ENCODE data around the gene NOD1. TPM values are rescaled to one million over a fixed set of nuclear protein-coding genes. Genes with fewer than 3 reads are reported as not detected.
"Not testable (repeated sequence)": the region's sequence is repeated elsewhere in the genome, so short reads cannot be mapped to it uniquely, and the experiment has no call there.

NOD1 gene, protein sequence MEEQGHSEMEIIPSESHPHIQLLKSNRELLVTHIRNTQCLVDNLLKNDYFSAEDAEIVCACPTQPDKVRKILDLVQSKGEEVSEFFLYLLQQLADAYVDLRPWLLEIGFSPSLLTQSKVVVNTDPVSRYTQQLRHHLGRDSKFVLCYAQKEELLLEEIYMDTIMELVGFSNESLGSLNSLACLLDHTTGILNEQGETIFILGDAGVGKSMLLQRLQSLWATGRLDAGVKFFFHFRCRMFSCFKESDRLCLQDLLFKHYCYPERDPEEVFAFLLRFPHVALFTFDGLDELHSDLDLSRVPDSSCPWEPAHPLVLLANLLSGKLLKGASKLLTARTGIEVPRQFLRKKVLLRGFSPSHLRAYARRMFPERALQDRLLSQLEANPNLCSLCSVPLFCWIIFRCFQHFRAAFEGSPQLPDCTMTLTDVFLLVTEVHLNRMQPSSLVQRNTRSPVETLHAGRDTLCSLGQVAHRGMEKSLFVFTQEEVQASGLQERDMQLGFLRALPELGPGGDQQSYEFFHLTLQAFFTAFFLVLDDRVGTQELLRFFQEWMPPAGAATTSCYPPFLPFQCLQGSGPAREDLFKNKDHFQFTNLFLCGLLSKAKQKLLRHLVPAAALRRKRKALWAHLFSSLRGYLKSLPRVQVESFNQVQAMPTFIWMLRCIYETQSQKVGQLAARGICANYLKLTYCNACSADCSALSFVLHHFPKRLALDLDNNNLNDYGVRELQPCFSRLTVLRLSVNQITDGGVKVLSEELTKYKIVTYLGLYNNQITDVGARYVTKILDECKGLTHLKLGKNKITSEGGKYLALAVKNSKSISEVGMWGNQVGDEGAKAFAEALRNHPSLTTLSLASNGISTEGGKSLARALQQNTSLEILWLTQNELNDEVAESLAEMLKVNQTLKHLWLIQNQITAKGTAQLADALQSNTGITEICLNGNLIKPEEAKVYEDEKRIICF
- total RNA-seq, result 10 to 100 TPM; 22.3 to 25.2 TPM

GRCh38 chr7:30478349-30479201, at the start of gene NOD1:
Gene NOD1, minus strand, starts transcription at chr7:30478784. Its CDS starts 21,863 bp downstream, at chr7:30456921.
- ChIA-PET CTCF (interaction anchor here (0.8 to 1.6 kb wide), 10 partner anchors 10 to 315 kb away, joined by 3 to 8 read pairs (median 4); no protein-coding TSS in a partner anchor), POLR2A (interaction anchor here (0.6 to 1.9 kb wide), 10 partner anchors 13 to 347 kb away, joined by 3 to 11 read pairs (median 3); partner anchors contain the start of gene GGCT)
- H3K4me1 Mint-ChIP-seq (ENCODE audit: low read depth), result peaks cover 58% of the 10 kb centered on the region
- peaks cover 35% of the 10 kb centered on the region for H3K36me3 Mint-ChIP-seq (ENCODE audit: low read depth)
- ATAC-seq (peak; percentile 96), DNase-seq (peak; percentile 76)
- H3K4me3 Mint-ChIP-seq, result peak within 1 kb of the TSS; percentile 91
- H3K27ac Mint-ChIP-seq, result peak within 1 kb of the TSS; percentile 87
- H3K9me3 Mint-ChIP-seq (ENCODE audit: insufficient read depth), result no peaks in the 10 kb centered on the region
- no peaks in the 10 kb centered on the region for H3K27me3 Mint-ChIP-seq (ENCODE audit: low read depth)

DNA sequence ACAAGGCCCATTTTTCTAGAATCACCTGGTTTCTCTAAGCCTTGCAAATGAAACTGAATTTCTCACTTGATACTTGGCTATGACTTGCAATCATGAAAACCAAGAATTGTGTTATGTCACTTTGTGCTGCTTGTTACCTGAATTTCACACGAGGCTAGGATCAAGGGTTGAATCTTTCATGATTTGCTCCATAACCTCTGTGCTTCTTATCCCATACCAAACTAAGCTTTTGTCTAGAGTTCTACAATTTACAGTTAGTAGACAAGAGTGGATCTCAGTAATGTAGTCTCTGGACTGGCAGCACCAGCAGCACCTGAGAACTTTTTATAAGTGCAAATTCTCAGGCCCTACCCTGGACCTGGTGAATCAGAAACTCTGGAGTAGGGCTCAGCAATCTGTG, 48.7 kb upstream of the NOD1 start:
- H3K27me3 Mint-ChIP-seq (ENCODE audit: low read depth); POLR2A ChIA-PET; H3K9me3 Mint-ChIP-seq (ENCODE audit: insufficient read depth); H3K27ac Mint-ChIP-seq; H3K36me3 Mint-ChIP-seq (ENCODE audit: low read depth); H3K4me1 Mint-ChIP-seq (ENCODE audit: low read depth); DNase-seq; ATAC-seq; H3K4me3 Mint-ChIP-seq: not testable (repeated sequence)
- CTCF ChIA-PET, result interaction anchor here (1.6 to 1.7 kb wide), 2 partner anchors 19 to 22 kb away, joined by 3 to 4 read pairs; no protein-coding TSS in a partner anchor

GRCh38 chr7:30526163-30526562, 47.6 kb upstream of the NOD1 start:
- POLR2A ChIA-PET, result interaction anchor here (0.7 kb wide), 1 partner anchor 369 kb away, joined by 4 read pairs; no protein-coding TSS in a partner anchor
- H3K27ac Mint-ChIP-seq, result no peak overlapping the region
- no peaks in the 10 kb centered on the region for H3K27me3 Mint-ChIP-seq (ENCODE audit: low read depth)
- ATAC-seq, result no peak
- H3K9me3 Mint-ChIP-seq (ENCODE audit: insufficient read depth), result no peaks in the 10 kb centered on the region
- H3K4me1 Mint-ChIP-seq (ENCODE audit: low read depth), result peaks cover 5% of the 10 kb centered on the region
- no peak overlapping the region for H3K4me3 Mint-ChIP-seq
- no peaks in the 10 kb centered on the region for H3K36me3 Mint-ChIP-seq (ENCODE audit: low read depth)
- CTCF ChIA-PET, result no interaction called here
- no peak for DNase-seq

GRCh38 chr7:30525429-30525828, 46.8 kb upstream of the NOD1 start:
- ATAC-seq, result no peak
- CTCF ChIA-PET, result no interaction called here
- Mint-ChIP-seq H3K27me3 (ENCODE audit: low read depth) (no peaks in the 10 kb centered on the region), H3K4me1 (ENCODE audit: low read depth) (peaks cover 5% of the 10 kb centered on the region), H3K9me3 (ENCODE audit: insufficient read depth) (no peaks in the 10 kb centered on the region), H3K36me3 (ENCODE audit: low read depth) (no peaks in the 10 kb centered on the region), H3K27ac (no peak overlapping the region), H3K4me3 (no peak overlapping the region)
- no peak for DNase-seq
- POLR2A ChIA-PET, result no interaction called here

DNA sequence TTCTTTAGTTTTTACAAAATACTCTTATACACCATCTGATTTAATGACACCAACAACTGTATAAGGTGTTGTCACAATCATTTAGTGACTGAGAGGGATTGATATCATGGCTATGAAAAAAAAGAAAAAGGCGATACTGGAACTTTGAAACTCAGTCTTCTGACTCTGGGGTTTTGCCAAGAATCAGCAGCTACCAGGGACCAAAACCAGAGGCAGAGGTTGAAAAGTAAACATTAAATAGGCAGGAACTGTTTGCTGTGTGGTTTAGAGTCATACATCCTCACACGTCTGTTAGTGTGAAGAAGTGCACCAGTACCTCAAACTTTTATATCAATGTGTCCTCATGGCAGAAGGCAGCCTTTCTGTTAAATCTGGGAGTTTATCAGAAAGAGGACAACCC, 46.0 kb upstream of the NOD1 start:
- H3K4me3 Mint-ChIP-seq, result no peak overlapping the region
- no peaks in the 10 kb centered on the region for H3K27me3 Mint-ChIP-seq (ENCODE audit: low read depth)
- H3K4me1 Mint-ChIP-seq (ENCODE audit: low read depth), result peaks cover 5% of the 10 kb centered on the region
- H3K36me3 Mint-ChIP-seq (ENCODE audit: low read depth), result no peaks in the 10 kb centered on the region
- no peak for DNase-seq
- POLR2A ChIA-PET, result no interaction called here
- no peak for ATAC-seq
- no peak overlapping the region for H3K27ac Mint-ChIP-seq
- CTCF ChIA-PET, result no interaction called here
- no peaks in the 10 kb centered on the region for H3K9me3 Mint-ChIP-seq (ENCODE audit: insufficient read depth)

GRCh38 chr7:30523466-30523865, 44.9 kb upstream of the NOD1 start:
- H3K36me3 Mint-ChIP-seq (ENCODE audit: low read depth), result no peaks in the 10 kb centered on the region
- H3K27ac Mint-ChIP-seq, result no peak overlapping the region
- DNase-seq, result no peak
- no peaks in the 10 kb centered on the region for H3K9me3 Mint-ChIP-seq (ENCODE audit: insufficient read depth)
- ChIA-PET CTCF (no interaction called here), POLR2A (no interaction called here)
- ATAC-seq, result no peak
- H3K27me3 Mint-ChIP-seq (ENCODE audit: low read depth), result no peaks in the 10 kb centered on the region
- peaks cover 5% of the 10 kb centered on the region for H3K4me1 Mint-ChIP-seq (ENCODE audit: low read depth)
- H3K4me3 Mint-ChIP-seq, result no peak overlapping the region

GRCh38 chr7:30522159-30522558, 43.6 kb upstream of the NOD1 start:
- H3K27me3 Mint-ChIP-seq (ENCODE audit: low read depth), result no peaks in the 10 kb centered on the region
- no peak for ATAC-seq
- no peaks in the 10 kb centered on the region for H3K36me3 Mint-ChIP-seq (ENCODE audit: low read depth)
- H3K9me3 Mint-ChIP-seq (ENCODE audit: insufficient read depth), result no peaks in the 10 kb centered on the region
- DNase-seq, result no peak
- H3K4me3 Mint-ChIP-seq, result no peak overlapping the region
- H3K4me1 Mint-ChIP-seq (ENCODE audit: low read depth), result peaks cover 5% of the 10 kb centered on the region
- no peak overlapping the region for H3K27ac Mint-ChIP-seq
- CTCF ChIA-PET, result interaction anchor here (2.2 to 2.5 kb wide), 2 partner anchors 11 to 42 kb away, joined by 10 read pairs; no protein-coding TSS in a partner anchor
- POLR2A ChIA-PET, result no interaction called here

GRCh38 chr7:30521532-30521931, 42.9 kb upstream of the NOD1 start:
- DNase-seq (no peak), ATAC-seq (no peak)
- H3K9me3 Mint-ChIP-seq (ENCODE audit: insufficient read depth), result no peaks in the 10 kb centered on the region
- H3K36me3 Mint-ChIP-seq (ENCODE audit: low read depth), result no peaks in the 10 kb centered on the region
- peaks cover 5% of the 10 kb centered on the region for H3K4me1 Mint-ChIP-seq (ENCODE audit: low read depth)
- ChIA-PET POLR2A (interaction anchor here (0.8 kb wide), 1 partner anchor 189 kb away, joined by 3 read pairs; no protein-coding TSS in a partner anchor), CTCF (interaction anchor here (2.2 to 2.5 kb wide), 2 partner anchors 11 to 42 kb away, joined by 10 read pairs; no protein-coding TSS in a partner anchor)
- no peak overlapping the region for H3K4me3 Mint-ChIP-seq
- H3K27ac Mint-ChIP-seq, result no peak overlapping the region
- H3K27me3 Mint-ChIP-seq (ENCODE audit: low read depth), result no peaks in the 10 kb centered on the region

GRCh38 chr7:30519122-30519521, 40.5 kb upstream of the NOD1 start:
- ChIA-PET POLR2A (no interaction called here), CTCF (no interaction called here)
- no peak overlapping the region for H3K4me3 Mint-ChIP-seq

GRCh38 chr7:30515761-30516160, 37.2 kb upstream of the NOD1 start:
- ChIA-PET CTCF (no interaction called here), POLR2A (no interaction called here)
- DNase-seq (no peak), ATAC-seq (no peak)
- H3K4me1 Mint-ChIP-seq (ENCODE audit: low read depth), result no peaks in the 10 kb centered on the region
- no peaks in the 10 kb centered on the region for H3K36me3 Mint-ChIP-seq (ENCODE audit: low read depth)
- H3K27me3 Mint-ChIP-seq (ENCODE audit: low read depth), result no peaks in the 10 kb centered on the region
- H3K27ac Mint-ChIP-seq, result no peak overlapping the region
- H3K4me3 Mint-ChIP-seq, result no peak overlapping the region
- no peaks in the 10 kb centered on the region for H3K9me3 Mint-ChIP-seq (ENCODE audit: insufficient read depth)

More at GRCh38 chr7:30519122-30519521, 40.5 kb upstream of the NOD1 start:
- H3K4me1 Mint-ChIP-seq (ENCODE audit: low read depth), result no peaks in the 10 kb centered on the region
- DNase-seq (no peak), ATAC-seq (no peak)
- H3K36me3 Mint-ChIP-seq (ENCODE audit: low read depth), result no peaks in the 10 kb centered on the region
- H3K27me3 Mint-ChIP-seq (ENCODE audit: low read depth), result no peaks in the 10 kb centered on the region
- no peak overlapping the region for H3K27ac Mint-ChIP-seq
- H3K9me3 Mint-ChIP-seq (ENCODE audit: insufficient read depth), result no peaks in the 10 kb centered on the region

- POLR2A ChIA-PET, result no interaction called here
- CTCF ChIA-PET, result interaction anchor here (0.9 kb wide), 1 partner anchor 35 kb away, joined by 4 read pairs; no protein-coding TSS in a partner anchor
- Mint-ChIP-seq H3K27me3 (ENCODE audit: low read depth) (no peaks in the 10 kb centered on the region), H3K4me3 (no peak overlapping the region), H3K27ac (no peak overlapping the region), H3K9me3 (ENCODE audit: insufficient read depth) (no peaks in the 10 kb centered on the region), H3K4me1 (ENCODE audit: low read depth) (no peaks in the 10 kb centered on the region), H3K36me3 (ENCODE audit: low read depth) (no peaks in the 10 kb centered on the region)
- ATAC-seq (no peak), DNase-seq (no peak)
These were observed 36.2 kb upstream of the NOD1 start for GRCh38 chr7:30514776-30515175.

All from activated CD8-positive, alpha-beta T cell treated with anti-CD3 and anti-CD28 coated beads, Interleukin-2, amount 10 ng/mL, durations not matched to agents 7 days and 5 days (primary cell).